K562 (cell line): ENCODE results near the gene GOLIM4. TPM values are rescaled to one million over a fixed set of nuclear protein-coding genes. Genes with fewer than 3 reads are reported as not detected.

Source experiments
- ATAC-seq: fragments of 200-7000 bp; cut with Tn5 transposase; 3 replicates; pipeline ENCODE4 v1.9.1; 2020; ENCODE audit warnings: moderate library complexity
- BruUV-seq: library from RNA; stranded (reverse); fragments of 400-500 nt; replicated peaks from 2 replicates; lab custom pipeline; 2021; lab: Mats Ljungman, UMichigan
- CTCF ChIA-PET: fragments of 300-600 bp; formaldehyde crosslinking; extraction: SDS; loops from one replicate; lab custom pipeline; 2021; ENCODE audit warnings: low intra/inter-chr PET ratio; lab: Yijun Ruan, JAX
- POLR2A ChIA-PET: fragments of 300-600, 350-650 bp; sonication (Branson Sonifier 250); formaldehyde crosslinking; extraction: SDS; loops from one replicate; lab custom pipeline; 2021; ENCODE audit warnings: antibody characterized with exemption, inconsistent platforms; lab: Yijun Ruan, JAX
- DNase-seq, 4 experiments: peaks; one replicate each; pipeline versions ENCODE4 v3.0.0 to v3.0.0-alpha.2; 2011 to 2018; ENCODE audit warnings: low spot score in 3 of 4, mixed read lengths in 3 of 4; ENCODE audit errors: extremely low read depth in 1 of 4
- FAIRE-seq: peaks from 2 replicates; lab custom pipeline; 2011; peaks lifted over from hg19 to GRCh38; lab: Jason Lieb, UNC
- H2AFZ ChIP-seq: 2 replicates; pipeline ENCODE4 v1.6.0; 2011; ENCODE audit warnings: low read depth, low read length, control low read depth, inconsistent platforms
- H3K27ac ChIP-seq: fragments of 200-600 bp; 3 replicates; pipeline ENCODE4 v1.8.0; 2011; ENCODE audit warnings: low read depth, mild to moderate bottlenecking, control low read depth, inconsistent platforms, low read length, moderate library complexity, mixed read lengths; ENCODE audit errors: extremely low read depth
- H3K27me3 ChIP-seq, 2 experiments: fragments of 300-600 bp in 1 of 2; 2 replicates in 1 of 2; 3 replicates in 1 of 2; pipeline versions ENCODE4 v1.6.0 to v1.8.0; 2011; ENCODE audit warnings: inconsistent platforms in 2 of 2, low read length in 2 of 2, mild to moderate bottlenecking in 1 of 2, mixed read lengths in 1 of 2, moderate library complexity in 1 of 2; ENCODE audit not compliant: control insufficient read depth in 2 of 2, insufficient read depth in 2 of 2
- H3K36me3 ChIP-seq: fragments of 300-600 bp; 3 replicates; pipeline ENCODE4 v1.8.0; 2011; ENCODE audit warnings: mild to moderate bottlenecking, low read length, inconsistent platforms; ENCODE audit not compliant: control insufficient read depth, insufficient read depth
- H3K4me1 ChIP-seq, 2 experiments: fragments of 200-600 bp in 1 of 2; replicated peaks in 1 of 2; 2 replicates in 1 of 2; 3 replicates in 1 of 2; pipeline versions ENCODE4 v1.5.1 to v1.8.0; 2011; ENCODE audit warnings: inconsistent platforms in 2 of 2, low read length in 2 of 2, mild to moderate bottlenecking in 1 of 2, mixed read lengths in 1 of 2, moderate library complexity in 1 of 2; ENCODE audit not compliant: control insufficient read depth in 2 of 2, insufficient read depth in 2 of 2
- H3K4me2 ChIP-seq: 2 replicates; pipeline ENCODE4 v1.6.1; 2011; ENCODE audit warnings: low read length, control low read depth, inconsistent platforms, mixed read lengths; ENCODE audit not compliant: insufficient read depth
- H3K4me3 ChIP-seq: fragments of 200-600 bp; sonication (generic), shearing (Covaris generic); 2 replicates; pipeline ENCODE4 v1.5.1; 2016; ENCODE audit warnings: control low read depth, inconsistent platforms
- H3K79me2 ChIP-seq: fragments of 200-600 bp; 3 replicates; pipeline ENCODE4 v1.8.0; 2011; ENCODE audit warnings: low read length, inconsistent platforms; ENCODE audit not compliant: control insufficient read depth, insufficient read depth
- H3K9ac ChIP-seq, 2 experiments: 2 replicates each; pipeline versions ENCODE4 v1.6.0 to v1.6.1; 2011; ENCODE audit warnings: low read depth in 2 of 2, low read length in 2 of 2, control low read depth in 1 of 2, inconsistent platforms in 1 of 2, mild to moderate bottlenecking in 1 of 2, mixed read lengths in 1 of 2; ENCODE audit not compliant: insufficient read depth in 1 of 2
- H3K9me1 ChIP-seq: one replicate; pipeline ENCODE4 v1.6.0; 2011; ENCODE audit warnings: inconsistent platforms, mild to moderate bottlenecking, low read length, moderate library complexity; ENCODE audit not compliant: control insufficient read depth, insufficient read depth
- H3K9me3 ChIP-seq: replicated peaks from 2 replicates; pipeline ENCODE4 v1.5.1; 2011; ENCODE audit warnings: low read depth, low read length, inconsistent platforms; ENCODE audit not compliant: control insufficient read depth, insufficient read depth
- H4K20me1 ChIP-seq: replicated peaks from 2 replicates; pipeline ENCODE4 v1.6.1; 2011; ENCODE audit warnings: low read length, inconsistent platforms, mixed read lengths; ENCODE audit not compliant: control insufficient read depth, insufficient read depth
- CLOCK ChIP-seq: fragments of 250-450 bp; sonication (Bioruptor Pico); IDR thresholded peaks from 2 replicates; pipeline ENCODE4 v1.4.0; 2020; ENCODE audit warnings: mild to moderate bottlenecking, moderate library complexity, borderline replicate concordance
- DEAF1 ChIP-seq: fragments of 450-650 bp; formaldehyde crosslinking; IDR thresholded peaks from 2 replicates; pipeline ENCODE4 v1.4.0; 2020; ENCODE audit warnings: mild to moderate bottlenecking, moderate library complexity
- DNMT1 ChIP-seq: fragments of 450-650 bp; IDR thresholded peaks from 2 replicates; pipeline ENCODE4 v1.6.1; 2016; ENCODE audit warnings: antibody characterized with exemption, mild to moderate bottlenecking
- KAT7 ChIP-seq: sonication (generic); formaldehyde crosslinking; IDR thresholded peaks from 2 replicates; pipeline ENCODE4 v1.8.0; 2022; ENCODE audit warnings: missing genetic modification reagents, mild to moderate bottlenecking, borderline replicate concordance
- RBM17 ChIP-seq: fragments of 200-400 bp; formaldehyde crosslinking; IDR thresholded peaks from 2 replicates; pipeline ENCODE4 v1.6.1; 2017; ENCODE audit warnings: low read depth, mild to moderate bottlenecking, low read length, borderline replicate concordance
- TEAD4 ChIP-seq, 2 experiments: sonication (generic) in 1 of 2; formaldehyde crosslinking in 1 of 2; IDR thresholded peaks; 2 replicates each; pipeline versions ENCODE4 v1.6.1 to v1.8.0; 2012 to 2022; ENCODE audit warnings: borderline replicate concordance in 1 of 2, inconsistent platforms in 1 of 2, low read length in 1 of 2, mild to moderate bottlenecking in 1 of 2, missing genetic modification reagents in 1 of 2
- TFAM ChIP-seq: fragments of 250-450 bp; sonication (Bioruptor Pico); conservative IDR thresholded peaks from 2 replicates; pipeline ENCODE4 v1.5.0; 2021; ENCODE audit warnings: mild to moderate bottlenecking, moderate library complexity
- UBTF ChIP-seq, 2 experiments: IDR thresholded peaks; 2 replicates each; pipeline ENCODE4 v1.6.1; 2012; ENCODE audit warnings: improper control_type of control experiment in 2 of 2, low read depth in 2 of 2, low read length in 2 of 2, borderline replicate concordance in 1 of 2
- ZNF175 ChIP-seq: fragments of 200-800 bp; sonication (Bioruptor generic); IDR thresholded peaks from 2 replicates; pipeline ENCODE4 v1.6.1; 2016; ENCODE audit warnings: low read depth, mild to moderate bottlenecking, missing genetic modification characterization, missing compliant biosample characterization
- ZNF280A ChIP-seq: fragments of 450-650 bp; IDR thresholded peaks from 2 replicates; pipeline ENCODE4 v1.6.1; 2018; ENCODE audit warnings: mild to moderate bottlenecking, low read depth; ENCODE audit not compliant: partially characterized antibody
- ZSCAN29 ChIP-seq: fragments of 450-650 bp; IDR thresholded peaks from 2 replicates; pipeline ENCODE4 v1.6.1; 2017
- WGBS: fragments of 100-300 bp; shearing (Covaris generic); methylation state at CpG from one replicate; pipeline ENCODE4 v1.1.6; 2016; ENCODE audit warnings: low coverage, mixed read lengths; ENCODE audit not compliant: insufficient coverage; ENCODE audit errors: missing lambda C conversion rate; 5-methylcytosine and 5-hydroxymethylcytosine counted together
- in situ Hi-C: fragments of 300-500 bp; cut with MboI; formaldehyde crosslinking; loops from 4 replicates; pipeline ENCODE4 v1.15.0; 2018; ENCODE audit warnings: inconsistent platforms, mixed read lengths
- intact Hi-C: fragments of 100-400 bp; cut with micrococcal nuclease; formaldehyde crosslinking; loops from 2 replicates; pipeline ENCODE4 v1.14.2; 2022
- polyA plus RNA-seq, 8 experiments: library from polyadenylated mRNA; depleted of rRNA in 4 of 8; stranded (reverse) in 5 of 8; unstranded in 3 of 8; fragments of >200 nt; fragmentation: Nextera tagmentation in 2 of 8; fragmentation: Illumina TruSeq in 1 of 8; extraction: Ambion mirVana in 2 of 8; extraction: Trizol in 1 of 8; gene quantifications; 2 replicates each; pipeline versions ENCODE4 v1.2.1 to v1.2.3, GENCODE V29; 2011 to 2014; ENCODE audit warnings: inconsistent platforms in 1 of 8, missing spikeins in 1 of 8
- total RNA-seq, 7 experiments: library from RNA; depleted of rRNA in 6 of 7; stranded (reverse); fragments of >200 nt in 6 of 7; fragmentation: Illumina TruSeq in 2 of 7; extraction: Trizol in 2 of 7; gene quantifications; 2 replicates each; pipeline versions ENCODE4 v1.2.1 to v1.2.3, GENCODE V29; 2011 to 2021; ENCODE audit warnings: low replicate concordance in 1 of 7

GOLIM4 gene
- total and polyA plus RNA-seq, 9 of the 15 experiments (the other 6 are each of a cell fraction or from before 2014, with no cell fraction given): 9.3 to 39.4 (median 31.0) TPM

GRCh38 chr3:167998253-167998652 is 97.5 kb downstream of the GOLIM4 start (continued):
- no peak for TF ChIP-seq ZNF280A
- no peak for TF ChIP-seq CLOCK (CRISPR knock-in tag)
- no peak for TF ChIP-seq KAT7 (CRISPR knock-in tag)

GRCh38 chr3:167996514-167996913 is 99.2 kb downstream of the GOLIM4 start:
- Histone ChIP-seq H3K9me1 (no peaks in the 10 kb centered on the region), H3K4me1 (no peaks in the 10 kb centered on the region), H3K27ac (no peak overlapping the region), H2AFZ (no peak overlapping the region), H3K27me3 (no peaks in the 10 kb centered on the region), H3K4me3 (no peak overlapping the region), H4K20me1 (no peaks in the 10 kb centered on the region), H3K36me3 (no peaks in the 10 kb centered on the region), H3K9me3 (no peaks in the 10 kb centered on the region), H3K79me2 (no peaks in the 10 kb centered on the region), H3K4me2 (no peak overlapping the region), H3K9ac (no peak overlapping the region)
- BruUV-seq: no TSS peak
- ChIA-PET POLR2A (no interaction called here), CTCF (no interaction called here)
- intact Hi-C loops (no loop called here), in situ Hi-C loops (no loop called here)
- WGBS: 8% methylated on average over 4 of the region's 4 CpGs
- no peak for FAIRE-seq
- DNase-seq: no peak
- ATAC-seq: no peak
- TF ChIP-seq TFAM (no peak), UBTF (IDR thresholded peaks at IDR 0.05; ENCODE audit: borderline replicate concordance in 1 of 2, low read depth in 2 of 2, low read length in 2 of 2) (no peak), RBM17 (no peak), ZSCAN29 (no peak), DEAF1 (CRISPR knock-in tag) (no peak), ZNF175 (CRISPR knock-in tag) (no peak), DNMT1 (no peak), TEAD4 (IDR thresholded peaks at IDR 0.05; ENCODE audit: low read length) (no peak), TEAD4 (CRISPR knock-in tag; IDR thresholded peaks at IDR 0.05; ENCODE audit: borderline replicate concordance) (no peak)
